HG02885 (cell line): ENCODE data around the gene LCT.
"Not testable (repeated sequence)": the region's sequence is repeated elsewhere in the genome, so short reads cannot be mapped to it uniquely, and the experiment has no call there.

ENCODE experiments used
- ATAC-seq: cut with Tn5 transposase; IDR thresholded peaks from one replicate; pipeline ENCODE4 v1.9.1; 2021; ENCODE audit warnings: mild to moderate bottlenecking; ENCODE audit not compliant: unreplicated experiment, poor library complexity

Gene LCT

DNA sequence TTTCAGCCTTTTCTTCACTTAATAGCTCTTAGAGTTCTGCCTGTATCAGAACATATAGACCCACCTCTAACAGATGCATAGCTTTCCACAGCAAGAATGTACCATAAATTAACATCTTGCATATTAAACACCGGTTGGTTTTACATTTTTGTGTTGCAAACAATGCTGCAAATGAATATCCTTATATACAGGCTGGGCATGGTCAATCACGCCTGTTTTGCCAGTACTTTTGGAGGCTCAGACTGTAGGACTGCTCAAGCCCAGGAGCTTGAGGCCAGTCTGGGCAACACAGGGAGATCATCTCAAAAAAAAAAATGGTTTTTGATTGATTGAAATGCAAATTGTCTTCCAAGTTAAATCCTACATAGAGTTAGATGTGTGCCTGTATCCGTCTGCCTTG, 1.5 kb upstream of the LCT start:
- ATAC-seq = no peak

DNA sequence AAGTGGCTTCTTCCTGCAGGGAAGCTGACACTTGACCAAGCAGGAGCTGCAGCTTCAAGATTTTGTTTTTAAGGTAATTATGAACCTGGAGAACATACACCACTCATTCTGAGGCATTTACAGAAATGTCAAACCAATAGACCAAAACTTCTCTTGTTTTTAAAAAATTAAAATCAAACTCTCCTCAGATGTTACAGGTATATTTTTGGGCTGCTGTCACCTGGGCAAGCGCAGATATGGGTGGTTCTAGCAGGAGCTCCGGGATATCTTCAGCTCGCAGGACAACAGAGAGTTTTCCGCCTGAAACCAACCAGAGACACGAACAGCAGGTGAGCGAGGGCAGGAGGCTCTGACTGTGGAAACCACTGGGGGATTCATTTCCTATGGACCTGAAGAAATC, 4.1 kb downstream of the LCT start:
- no peak for ATAC-seq

DNA sequence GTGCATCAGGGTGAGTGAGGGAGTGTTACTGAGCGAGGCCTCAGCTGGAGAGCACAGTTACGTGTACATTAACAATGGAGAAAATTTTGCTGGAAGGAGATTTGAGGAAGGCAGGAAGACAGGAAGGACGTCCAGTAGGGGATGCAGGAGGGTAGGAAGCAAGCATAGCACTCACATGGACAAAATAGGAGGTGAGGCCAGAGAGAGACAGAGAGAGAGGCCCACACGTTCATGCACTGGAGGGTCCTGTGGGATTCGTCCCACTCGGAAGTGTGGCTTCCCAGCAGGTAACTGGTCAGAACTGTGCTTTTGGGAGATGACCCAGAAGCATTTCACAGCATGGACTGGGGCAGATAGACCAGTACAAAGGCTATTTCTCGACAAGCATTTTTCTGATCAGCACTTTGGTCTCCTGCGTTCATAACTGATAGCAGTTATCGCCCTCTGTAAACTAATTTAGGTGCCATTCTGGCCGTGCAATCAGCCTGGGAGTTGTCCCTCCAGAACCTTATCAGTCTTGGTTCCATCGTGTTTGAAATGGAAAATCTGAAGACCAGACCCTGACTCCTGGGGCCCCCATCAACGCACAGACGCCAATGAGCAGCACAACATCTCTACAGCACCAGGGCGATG, 5.7 kb downstream of the LCT start:
- ATAC-seq = no peak

DNA sequence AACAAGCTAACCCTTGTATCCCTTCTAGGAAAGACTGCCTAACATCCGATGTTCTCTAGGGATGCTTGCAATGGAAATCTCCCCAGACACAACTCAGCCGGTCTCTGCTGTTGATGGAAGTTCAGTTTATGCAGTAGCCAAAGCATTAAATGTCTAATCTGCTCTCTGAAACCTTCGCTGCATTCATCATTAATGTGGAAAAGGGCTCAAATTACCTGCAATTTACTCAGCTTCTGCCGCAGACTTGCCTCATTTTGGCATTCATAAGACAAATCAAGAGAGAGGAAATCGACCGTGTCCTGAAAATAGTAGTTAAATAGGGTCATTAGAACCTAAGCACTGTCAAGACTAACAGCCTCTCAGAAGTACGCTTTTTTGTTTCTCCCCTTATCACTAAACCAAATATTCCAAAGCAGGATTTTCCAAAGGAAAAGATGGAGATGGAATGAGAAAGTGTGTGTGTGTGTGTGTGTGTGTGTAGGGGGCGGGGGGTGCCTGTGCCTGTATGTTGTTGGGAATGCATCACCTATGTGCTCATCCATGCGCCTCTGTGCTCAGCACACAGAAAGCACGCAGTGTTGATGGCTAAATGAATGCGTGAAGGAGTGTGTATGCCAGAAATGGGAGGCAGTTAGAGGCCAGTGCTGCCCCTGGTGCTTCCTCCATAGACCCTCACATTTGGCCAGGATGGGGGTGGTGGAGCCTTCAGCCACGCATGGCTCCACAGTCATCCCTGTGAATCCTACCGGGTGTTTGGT, 7.4 kb downstream of the LCT start:
- no peak for ATAC-seq

DNA sequence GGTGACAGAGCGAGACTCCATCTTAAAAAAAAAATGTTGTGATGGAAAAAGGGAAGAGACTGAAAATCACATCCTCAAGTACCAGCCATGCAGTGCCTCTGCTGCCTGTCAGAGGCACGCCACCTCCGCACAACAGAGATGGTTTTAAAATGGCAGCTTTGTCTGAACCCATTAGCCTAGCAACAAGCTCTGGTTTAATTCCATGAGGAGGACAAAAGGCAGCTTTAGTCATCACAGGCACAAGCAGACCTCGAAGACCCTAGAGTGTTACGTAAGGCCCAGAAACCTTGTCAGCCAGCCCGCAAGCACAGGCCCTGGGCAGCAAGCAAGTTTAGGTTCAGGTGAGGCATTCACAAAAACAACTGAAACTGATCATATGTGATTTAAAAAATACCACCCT, 10.4 kb downstream of the LCT start:
- ATAC-seq = no peak

DNA sequence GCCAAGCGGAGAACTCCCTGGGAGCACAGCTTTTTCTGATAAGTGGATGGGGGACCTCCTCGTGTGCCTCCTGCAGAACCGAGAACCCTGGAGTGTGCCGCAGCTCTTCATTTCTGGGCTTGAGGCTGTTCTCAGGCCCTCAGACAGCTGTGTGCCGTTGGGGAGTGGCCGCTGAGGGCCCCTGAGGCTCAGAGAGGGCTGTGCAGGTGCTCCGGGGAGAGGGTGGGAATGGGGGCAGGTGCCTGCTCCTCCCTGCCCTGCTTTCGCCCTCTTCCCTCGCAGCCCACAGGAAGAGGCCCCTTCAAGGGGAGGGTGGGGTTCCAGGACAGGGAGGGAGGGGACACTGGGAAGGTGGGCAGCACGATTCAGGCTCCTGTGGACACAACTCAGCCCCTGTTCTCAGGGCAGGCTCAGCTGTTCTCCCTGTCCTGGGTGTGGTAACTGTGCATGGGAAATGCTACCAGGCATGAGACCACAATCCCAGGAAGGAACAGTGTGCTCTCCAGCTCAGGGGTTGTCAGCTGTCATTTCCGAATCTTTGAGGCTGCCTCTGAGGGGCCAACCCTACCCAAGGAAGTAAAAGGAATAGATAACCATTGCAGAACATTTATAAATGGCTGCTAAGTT, 11.3 kb downstream of the LCT start:
- ATAC-seq = no peak

DNA sequence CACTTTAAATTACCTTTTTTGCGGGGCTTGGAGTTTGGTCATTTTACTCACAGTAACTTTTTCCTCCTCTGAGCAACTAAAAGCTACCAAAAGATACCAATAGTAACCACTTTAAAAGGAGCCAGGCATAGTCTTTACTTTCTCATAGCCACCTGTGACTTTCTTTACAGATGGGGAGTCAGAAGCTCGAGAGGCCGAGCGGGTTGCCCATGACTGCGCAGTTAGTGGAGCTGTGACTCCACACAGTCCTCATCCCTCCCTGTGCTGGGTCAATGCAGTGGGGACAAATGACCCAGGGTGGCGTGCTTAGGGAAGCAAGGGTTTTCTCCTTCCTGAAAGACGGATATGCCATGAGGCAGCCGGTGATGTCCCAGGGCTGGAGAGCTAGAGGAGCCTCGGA, 11.9 kb downstream of the LCT start:
- no peak for ATAC-seq

DNA sequence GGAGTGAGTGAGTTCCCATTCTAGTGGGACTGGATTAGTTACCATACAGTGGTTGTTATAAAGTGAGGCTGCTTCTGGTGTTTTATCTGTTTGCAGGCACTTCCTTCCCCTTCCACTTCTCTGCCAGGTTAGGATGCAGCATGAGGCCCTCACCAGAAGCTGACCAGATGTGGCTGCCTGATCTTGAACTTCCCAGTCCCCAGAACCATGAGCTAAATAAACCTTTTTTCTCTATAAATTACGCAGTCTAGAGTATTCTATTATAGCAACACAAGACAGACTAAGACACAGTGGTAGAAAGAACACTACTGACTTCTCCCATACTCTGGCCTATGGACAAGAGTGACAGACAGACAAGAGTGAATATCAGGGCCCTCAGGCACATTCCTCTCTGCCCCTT, 14.1 kb downstream of the LCT start:
- no peak for ATAC-seq

DNA sequence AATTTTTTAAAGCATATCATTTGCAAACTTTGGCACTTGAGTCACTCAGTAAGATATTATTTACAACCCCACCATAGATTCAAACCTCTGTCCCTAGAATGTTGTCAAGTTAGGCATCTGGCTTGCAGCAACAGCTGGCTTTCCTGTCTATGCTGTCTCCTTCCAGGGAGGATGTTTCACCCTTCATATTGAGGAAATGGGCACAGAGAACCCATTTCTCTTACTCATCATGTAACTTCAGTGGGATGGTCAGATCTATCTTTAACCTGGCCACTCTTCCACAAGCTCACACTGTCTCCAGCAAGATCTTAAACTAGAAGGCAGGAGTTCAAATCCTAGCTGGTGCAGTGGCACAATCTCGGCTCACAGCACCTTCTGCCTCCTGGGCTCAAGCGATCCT, 15.8 kb downstream of the LCT start:
- no peak for ATAC-seq

DNA sequence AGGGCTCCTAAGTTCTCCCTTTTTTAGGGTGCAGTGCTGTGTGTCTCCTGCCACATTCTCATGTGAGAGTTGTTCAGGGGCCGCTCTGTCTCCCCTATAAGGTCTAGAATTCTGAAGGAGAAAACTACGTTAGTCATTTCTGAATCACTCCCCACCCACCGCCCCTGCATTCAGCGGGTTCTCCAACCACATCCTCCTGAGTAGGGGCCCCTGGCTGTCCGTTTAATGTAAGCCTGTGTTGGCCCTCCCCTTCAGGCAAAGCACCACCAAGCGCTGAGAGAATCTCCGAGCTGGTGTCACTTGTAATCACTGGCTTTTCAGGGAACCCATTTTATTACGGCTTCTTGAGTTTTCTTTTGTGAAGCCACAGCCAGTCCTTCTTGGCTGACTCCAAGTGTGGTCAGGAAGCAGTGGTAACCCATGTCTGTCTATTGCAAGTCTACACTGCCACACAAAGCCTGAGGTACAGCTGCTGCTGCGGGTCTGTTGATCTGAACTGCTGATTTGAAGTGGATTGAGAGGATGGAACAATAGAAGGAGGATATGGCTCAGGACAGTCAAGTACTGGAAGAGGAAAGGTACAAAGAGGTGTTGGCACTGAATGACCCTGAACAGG, 16.9 kb downstream of the LCT start:
- ATAC-seq = peak; percentile 95

DNA sequence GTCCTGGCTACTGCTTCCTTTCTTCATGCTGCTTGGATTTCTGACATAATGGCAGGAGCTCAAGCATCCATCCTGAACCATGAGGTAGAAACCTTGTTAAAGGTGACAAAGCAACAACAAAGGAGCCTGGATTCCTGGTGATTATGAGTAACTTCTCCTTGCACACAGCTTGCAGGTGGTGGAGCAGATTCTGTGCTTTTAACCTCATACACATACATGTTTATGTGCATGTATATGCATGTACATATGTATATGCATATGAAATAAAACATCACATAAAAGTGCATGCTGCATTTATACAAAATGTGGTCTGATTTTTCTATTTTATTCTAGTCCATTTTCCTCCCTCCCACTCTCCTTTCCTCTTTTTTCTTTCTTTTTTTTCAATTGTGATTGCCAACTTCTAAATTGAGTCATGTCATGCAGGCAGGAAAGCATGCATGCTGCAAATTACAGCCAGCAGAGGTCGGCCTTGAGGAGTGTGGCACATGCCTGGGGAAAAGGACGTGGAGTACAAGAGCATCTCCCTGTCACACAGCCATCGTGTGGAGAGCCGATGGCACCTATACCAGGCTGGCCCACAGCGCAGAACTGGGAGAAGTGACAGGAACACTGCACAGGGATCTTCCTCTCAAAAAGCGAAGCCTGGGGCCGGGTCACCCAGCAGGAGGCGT, 17.9 kb downstream of the LCT start:
- no peak for ATAC-seq

DNA sequence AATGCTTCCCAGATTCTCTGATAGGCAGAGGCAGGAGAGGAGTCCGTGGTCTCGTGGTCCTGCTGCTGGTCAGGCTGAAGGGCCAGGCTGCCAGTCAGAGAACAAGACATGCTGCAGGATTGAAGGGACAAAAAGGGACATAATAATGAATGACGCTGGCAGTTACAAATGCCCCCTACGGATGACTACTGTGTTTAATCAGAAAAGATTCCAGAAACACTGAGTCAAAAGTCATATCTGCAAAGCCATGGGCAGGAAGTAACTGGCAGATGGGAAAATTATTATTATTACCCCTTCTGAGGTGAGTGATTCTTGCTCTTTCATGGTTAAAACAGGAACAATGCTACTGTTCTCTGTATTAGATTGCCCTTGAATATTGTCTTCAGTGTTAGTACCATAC, 19.0 kb downstream of the LCT start:
- ATAC-seq = no peak

DNA sequence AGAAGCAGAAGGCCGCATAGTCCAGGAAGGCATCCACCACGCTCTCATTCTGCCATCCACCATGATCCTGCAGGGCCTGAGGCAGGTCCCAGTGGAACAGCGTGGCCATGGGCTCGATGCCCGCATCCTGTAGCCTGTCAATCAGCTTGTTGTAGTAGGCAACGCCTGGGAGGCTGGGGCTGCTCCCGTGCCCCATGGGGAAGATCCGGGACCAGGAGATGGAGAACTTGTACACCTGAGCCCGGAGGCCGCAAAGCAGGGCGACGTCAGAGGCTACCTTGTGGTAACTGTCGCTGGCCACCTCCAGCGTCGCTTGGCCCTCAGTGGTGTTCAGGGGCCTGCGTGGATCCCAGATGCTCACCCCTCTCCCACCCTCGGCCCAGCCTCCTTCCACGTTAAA, 19.5 kb downstream of the LCT start:
- no peak for ATAC-seq

DNA sequence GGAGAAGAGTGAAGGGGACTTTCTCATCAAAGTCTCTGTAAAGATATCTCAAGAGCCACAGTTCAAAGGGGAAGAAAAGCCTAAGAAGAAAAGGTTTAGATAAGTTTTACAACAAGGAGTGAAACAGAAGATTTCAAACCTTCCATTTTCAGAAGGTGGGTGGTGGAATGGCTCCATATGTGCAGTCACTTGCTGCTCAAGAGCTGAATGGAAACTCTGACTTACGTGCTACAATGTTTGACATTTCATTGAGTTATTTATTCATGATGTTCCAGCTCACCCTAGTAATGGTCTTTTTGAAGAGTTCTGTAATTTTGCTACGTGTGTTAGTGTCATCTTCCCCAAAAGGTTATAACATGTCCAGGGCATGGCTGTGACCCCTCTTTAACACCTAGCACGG, 21.7 kb downstream of the LCT start:
- ATAC-seq = no peak

DNA sequence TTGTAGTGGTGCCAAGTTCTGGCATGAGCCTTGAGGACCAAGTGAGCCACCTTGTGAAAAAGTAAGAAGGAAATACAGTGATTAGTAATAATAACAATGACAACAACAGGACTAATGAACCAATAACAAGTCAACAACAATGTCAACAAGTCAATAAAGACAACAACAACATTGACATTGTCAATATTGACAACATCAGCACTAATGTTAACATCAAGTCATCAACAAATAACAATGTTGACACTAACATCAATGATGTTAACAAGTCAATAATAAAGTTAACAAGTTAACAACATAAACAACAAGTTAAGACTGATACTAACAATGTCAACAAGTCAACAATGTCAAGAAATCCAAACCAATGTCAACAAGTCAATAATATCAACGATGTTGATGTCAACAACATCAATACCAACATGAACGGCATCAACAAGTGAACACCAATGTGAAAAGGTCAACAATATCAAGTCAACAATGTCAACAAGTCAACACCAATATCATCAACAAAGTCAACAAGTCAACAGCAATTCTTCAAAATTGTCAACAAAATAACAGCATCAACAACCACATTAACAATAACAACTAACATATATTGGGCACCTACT, 24.0 kb downstream of the LCT start:
- no peak for ATAC-seq

DNA sequence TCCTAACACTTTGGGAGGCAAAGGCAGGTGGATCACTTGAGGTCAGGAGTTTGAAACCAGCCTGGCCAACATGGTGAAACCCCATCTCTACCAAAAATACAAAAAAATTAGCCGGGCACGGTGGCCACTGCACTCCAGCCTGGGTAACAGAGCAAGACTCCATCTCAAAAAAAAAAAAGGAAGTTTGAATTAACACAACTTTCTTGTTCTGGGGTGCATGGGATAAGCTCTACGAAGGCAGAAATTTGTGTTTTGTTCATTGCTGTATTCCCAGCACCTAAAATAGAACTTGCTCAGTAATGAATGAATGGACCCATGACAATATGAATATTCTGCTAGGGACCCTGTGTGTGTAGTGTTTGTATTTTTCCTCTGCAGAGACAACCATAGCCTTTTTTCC, 29.1 kb downstream of the LCT start:
- not testable (repeated sequence) for ATAC-seq

DNA sequence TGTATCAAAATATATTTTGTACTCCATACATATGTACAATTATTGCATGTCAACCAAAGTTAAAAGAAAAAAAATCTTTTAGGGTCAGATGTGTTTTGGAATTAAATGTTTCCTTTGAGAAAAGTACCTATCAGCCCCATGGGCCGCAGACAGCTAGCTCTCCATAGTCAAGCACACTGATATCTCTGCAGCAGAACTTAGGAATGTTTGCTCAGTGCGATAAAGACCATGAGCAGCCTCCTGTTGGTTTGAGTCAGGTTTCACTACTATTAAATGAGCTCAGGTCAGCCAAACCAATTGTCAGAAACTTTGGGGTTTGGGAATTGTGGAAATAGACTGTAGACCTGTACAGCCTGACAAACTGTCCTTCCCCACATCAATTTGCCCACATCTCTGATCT, 33.7 kb downstream of the LCT start:
- ATAC-seq = no peak

DNA sequence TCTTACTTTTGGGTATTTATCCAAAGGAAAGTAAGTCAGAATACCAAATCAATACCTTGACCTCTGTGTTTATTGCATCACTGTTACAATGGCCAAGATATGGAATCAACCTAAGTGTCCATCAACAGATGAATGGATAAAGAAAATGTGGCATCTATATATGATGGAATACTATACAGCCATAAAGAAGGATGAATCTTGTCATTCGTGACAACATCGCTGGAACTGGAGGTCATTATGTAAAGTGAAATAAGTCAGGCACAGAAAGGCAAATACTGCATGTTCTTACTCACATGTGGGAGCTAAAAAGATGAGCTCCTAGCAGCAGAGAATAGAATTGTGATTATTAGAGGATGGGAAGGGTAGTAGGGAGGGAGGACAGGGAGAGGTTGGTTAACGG, 34.6 kb downstream of the LCT start:
- ATAC-seq = no peak

DNA sequence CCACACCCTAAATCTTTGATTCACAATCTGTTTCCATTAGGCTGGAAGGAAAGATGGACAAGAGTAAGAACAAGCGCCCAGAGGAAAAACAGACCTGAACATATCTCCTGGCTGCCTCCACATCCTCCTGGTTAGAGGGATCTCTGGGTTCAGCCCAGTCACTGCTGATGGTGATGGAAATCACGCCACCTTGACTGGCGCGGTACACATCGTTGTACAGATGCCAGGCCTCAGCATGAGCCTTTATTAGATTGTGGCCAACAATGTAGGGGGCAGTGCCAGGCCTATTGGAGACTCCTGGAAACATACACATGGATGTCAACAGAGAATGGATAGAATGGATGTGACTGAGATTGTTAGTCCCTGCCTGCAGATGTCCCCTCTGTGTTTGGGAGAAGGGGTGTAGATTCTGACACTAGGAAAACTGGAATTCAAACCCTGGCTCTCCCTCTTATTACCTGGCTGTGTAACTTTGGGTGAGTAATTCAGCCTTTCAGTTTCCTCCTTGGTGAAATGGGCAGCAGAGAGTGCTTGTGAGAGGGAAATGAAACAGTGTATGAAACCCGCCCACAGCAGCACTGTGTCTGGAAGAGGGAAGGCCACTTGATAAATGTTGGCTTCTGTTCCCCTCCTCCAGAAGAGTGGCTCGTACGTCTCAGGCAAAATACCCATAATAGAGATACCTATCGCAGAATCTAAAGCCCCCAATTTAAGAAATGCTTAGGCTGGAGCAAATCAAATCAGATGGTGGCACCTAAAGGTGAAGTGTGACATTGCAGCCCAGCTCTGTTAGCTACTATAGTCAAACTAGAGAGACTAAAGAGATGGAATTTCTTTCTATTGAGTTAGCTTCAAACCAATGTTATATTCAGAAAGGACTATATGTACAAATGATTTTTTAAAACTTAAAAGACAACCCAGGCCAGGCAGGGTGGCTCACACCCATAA, 36.2 kb downstream of the LCT start:
- no peak for ATAC-seq
